B cell (primary cell): ENCODE measurements around the gene ZBP1. TPM values are rescaled to one million over a fixed set of nuclear protein-coding genes. Genes with fewer than 3 reads are reported as not detected.

ENCODE experiments used
- ATAC-seq: fragments of 200-7000 bp; cut with Tn5 transposase; one replicate; pipeline ENCODE4 v1.10.0; 2021; ENCODE audit warnings: low read depth, mild to moderate bottlenecking, moderate number of reproducible peaks, moderate library complexity
- CTCF ChIA-PET: fragments of 350-600 bp; sonication (Branson Sonifier 250); formaldehyde crosslinking; loops from one replicate; lab custom pipeline; 2021; ENCODE audit warnings: antibody characterized with exemption, inconsistent platforms; lab: Charles Lee
- POLR2A ChIA-PET: fragments of 350-600 bp; sonication (Branson Sonifier 250); formaldehyde crosslinking; loops from one replicate; lab custom pipeline; 2021; ENCODE audit warnings: antibody characterized with exemption; lab: Charles Lee
- DNase-seq: peaks from one replicate; pipeline ENCODE4 v3.0.0; 2013
- H2AFZ ChIP-seq: 2 replicates; pipeline ENCODE4 v1.6.1; 2012; ENCODE audit warnings: mild to moderate bottlenecking, low read depth, low read length; ENCODE audit not compliant: insufficient read depth, poor library complexity, severe bottlenecking
- H3K27ac ChIP-seq, 2 donors: 1 replicate in 1 of 2; 2 replicates in 1 of 2; pipeline ENCODE4 v1.5.1; 2012 to 2013; ENCODE audit warnings: low read length in 2 of 2, mild to moderate bottlenecking in 2 of 2, moderate library complexity in 1 of 2
- H3K27me3 ChIP-seq, 4 experiments: fragments of 200-600 bp in 1 of 4; sonication (generic) in 1 of 4; replicated peaks in 1 of 4; 1 replicate in 2 of 4; 2 replicates in 2 of 4; pipeline versions ENCODE4 v1.6.1 to v1.7.0; 2013 to 2016; ENCODE audit warnings: low read length in 3 of 4, mild to moderate bottlenecking in 2 of 4, mixed read lengths in 1 of 4, moderate library complexity in 1 of 4; ENCODE audit not compliant: insufficient read depth in 4 of 4, control insufficient read depth in 3 of 4; ENCODE audit errors: control extremely low read depth in 1 of 4
- H3K36me3 ChIP-seq, 2 experiments: replicated peaks in 1 of 2; 1 replicate in 1 of 2; 2 replicates in 1 of 2; pipeline versions ENCODE4 v1.6.1 to v1.7.1; 2013; ENCODE audit warnings: low read length in 1 of 2; ENCODE audit not compliant: insufficient read depth in 2 of 2, control insufficient read depth in 1 of 2; ENCODE audit errors: control extremely low read depth in 1 of 2, extremely low read depth in 1 of 2
- H3K4me1 ChIP-seq, 2 donors: fragments of 200-600 bp in 1 of 2; sonication (generic) in 1 of 2; 1 replicate in 1 of 2; 2 replicates in 1 of 2; pipeline versions ENCODE4 v1.5.1 to v1.6.1; 2013 to 2017; ENCODE audit warnings: low read length in 2 of 2; ENCODE audit not compliant: control insufficient read depth in 2 of 2, insufficient read depth in 2 of 2
- H3K4me2 ChIP-seq: replicated peaks from 2 replicates; pipeline ENCODE3; 2012; ENCODE audit warnings: mild to moderate bottlenecking, low read depth, low read length; ENCODE audit not compliant: poor library complexity, severe bottlenecking
- H3K4me3 ChIP-seq, 5 experiments: fragments of 200-600 bp in 1 of 5; sonication (generic) in 1 of 5; 1 replicate in 3 of 5; 2 replicates in 2 of 5; pipeline versions ENCODE4 v1.5.1 to v1.7.0; 2011 to 2016; ENCODE audit warnings: low read length in 4 of 5, mild to moderate bottlenecking in 4 of 5, low read depth in 2 of 5, control low read depth in 1 of 5, moderate library complexity in 1 of 5; ENCODE audit not compliant: insufficient read depth in 1 of 5; ENCODE audit errors: control extremely low read depth in 1 of 5, extremely low read depth in 1 of 5
- H3K79me2 ChIP-seq: fragments of 200-600 bp; sonication (generic); one replicate; pipeline ENCODE4 v1.6.0; 2016; ENCODE audit warnings: low read length; ENCODE audit not compliant: control insufficient read depth, insufficient read depth
- H3K9ac ChIP-seq: fragments of 200-600 bp; sonication (generic); 2 replicates; pipeline ENCODE4 v1.6.1; 2017; ENCODE audit warnings: mild to moderate bottlenecking, low read length, moderate library complexity
- H3K9me3 ChIP-seq, 3 donors: one replicate each; pipeline versions ENCODE4 v1.6.1 to v1.7.1; 2013; ENCODE audit warnings: low read length in 2 of 3; ENCODE audit not compliant: control insufficient read depth in 2 of 3, insufficient read depth in 1 of 3; ENCODE audit errors: control extremely low read depth in 1 of 3
- H4K20me1 ChIP-seq: 2 replicates; pipeline ENCODE4 v1.6.0; 2012; ENCODE audit warnings: mild to moderate bottlenecking, low read length; ENCODE audit not compliant: insufficient read depth, control insufficient read depth, poor library complexity, severe bottlenecking
- H3K27ac Mint-ChIP-seq: one replicate; pipeline ENCODE4 v1.8.0; 2021; ENCODE audit warnings: mixed read lengths
- H3K27me3 Mint-ChIP-seq: one replicate; pipeline ENCODE4 v1.8.0; 2021; ENCODE audit warnings: mixed read lengths
- H3K4me1 Mint-ChIP-seq: one replicate; pipeline ENCODE4 v1.8.0; 2021; ENCODE audit warnings: mixed read lengths
- H3K4me3 Mint-ChIP-seq: one replicate; pipeline ENCODE4 v1.8.0; 2021; ENCODE audit warnings: mixed read lengths
- H3K9me3 Mint-ChIP-seq: one replicate; pipeline ENCODE4 v1.8.0; 2022; ENCODE audit warnings: mixed read lengths; ENCODE audit not compliant: insufficient read depth
- CTCF ChIP-seq: fragments of 200-600 bp; IDR thresholded peaks from one replicate; pipeline ENCODE4 v1.8.0; 2022; ENCODE audit warnings: antibody characterized with exemption, mild to moderate bottlenecking
- EZH2 ChIP-seq: IDR thresholded peaks from 2 replicates; pipeline ENCODE4 v1.6.1; 2012; ENCODE audit warnings: borderline replicate concordance, low read depth, mild to moderate bottlenecking, moderate library complexity, low read length; ENCODE audit not compliant: insufficient read depth, poor library complexity, severe bottlenecking
- WGBS: methylation state at CpG from one replicate; pipeline ENCODE4 v1.1.5; 2013; ENCODE audit warnings: missing lambda C conversion rate; ENCODE audit not compliant: insufficient coverage; 5-methylcytosine and 5-hydroxymethylcytosine counted together
- intact Hi-C: fragments of 100-400 bp; cut with micrococcal nuclease; formaldehyde crosslinking; loops from one replicate; pipeline ENCODE4 v1.10.0; 2022
- polyA plus RNA-seq: library from polyadenylated mRNA; depleted of rRNA; stranded (reverse); fragments of >200 nt; gene quantifications from 2 replicates; pipeline ENCODE4 v1.2.3, GENCODE V29; 2012
- total RNA-seq, 2 donors: library from RNA; stranded (reverse); fragments of 120-200 nt in 1 of 2; gene quantifications; 1 replicate in 1 of 2; 2 replicates in 1 of 2; pipeline versions ENCODE4 v1.2.3 to v1.2.4, GENCODE V29; 2013 to 2022

Gene ZBP1
- total and polyA plus RNA-seq, 2 donors (not counting 1 experiment from before 2014, with no cell fraction given), result 29.9 to 69.2 TPM

GRCh38 chr20:57660181-57660921, 40.1 kb upstream of the ZBP1 start:
- intact Hi-C loops, result no loop called here
- Mint-ChIP-seq H3K4me3 (no peak overlapping the region), H3K27me3 (no peaks in the 10 kb centered on the region), H3K4me1 (peaks cover 47% of the 10 kb centered on the region), H3K9me3 (no peaks in the 10 kb centered on the region), H3K27ac (no peak overlapping the region)
- H3K4me1 ChIP-seq, result peaks cover 0 to 19% of the 10 kb centered on the region in 2 donors
- H3K9ac ChIP-seq, result no peak overlapping the region
- no peaks in the 10 kb centered on the region for H3K9me3 ChIP-seq
- H3K4me3 ChIP-seq, result no peak overlapping the region
- H3K27ac ChIP-seq, result no peak overlapping the region
- H3K27me3 ChIP-seq, result no peaks in the 10 kb centered on the region
- peak; percentile 6 for DNase-seq
- peaks cover 3 to 42% of the 10 kb centered on the region in 2 experiments for H3K36me3 ChIP-seq
- ChIA-PET CTCF (no interaction called here), POLR2A (no interaction called here)
- 90% methylated on average over 12 of the region's 13 CpGs for whole genome bisulfite sequencing
- no peak for TF ChIP-seq EZH2
- H2AFZ ChIP-seq, result no peak overlapping the region
- ATAC-seq, result no peak
- no peak overlapping the region for H3K4me2 ChIP-seq
- peaks cover 54% of the 10 kb centered on the region for H3K79me2 ChIP-seq
- peaks cover 92% of the 10 kb centered on the region for H4K20me1 ChIP-seq

- Histone ChIP-seq H3K79me2 (peaks cover 51% of the 10 kb centered on the region), H3K4me1 (peaks cover under 1 to 20% of the 10 kb centered on the region in 2 donors), H3K27me3 (no peaks in the 10 kb centered on the region), H3K9ac (no peak overlapping the region), H3K4me3 (no peak overlapping the region), H2AFZ (no peak overlapping the region), H3K4me2 (no peak overlapping the region), H3K9me3 (no peaks in the 10 kb centered on the region), H4K20me1 (peaks cover 92% of the 10 kb centered on the region), H3K27ac (no peak overlapping the region), H3K36me3 (peaks cover 3 to 42% of the 10 kb centered on the region in 2 experiments)
- intact Hi-C loops, result loop anchor here (10.0 kb wide), 1 partner anchor 185 kb away; no protein-coding TSS in a partner anchor
- no peaks in the 10 kb centered on the region for H3K27me3 Mint-ChIP-seq
- DNase-seq (peak; percentile 9), ATAC-seq (no peak)
- H3K27ac Mint-ChIP-seq, result peak overlapping the region; percentile 37
- H3K9me3 Mint-ChIP-seq, result no peaks in the 10 kb centered on the region
- 92% methylated on average over 24 of the region's 24 CpGs for WGBS
- CTCF ChIA-PET, result interaction anchor here (1.4 kb wide), 1 partner anchor 37 kb away, joined by 4 read pairs; no protein-coding TSS in a partner anchor
- POLR2A ChIA-PET, result no interaction called here
- peaks cover 48% of the 10 kb centered on the region for H3K4me1 Mint-ChIP-seq
- no peak for TF ChIP-seq EZH2
- no peak for TF ChIP-seq CTCF
- H3K4me3 Mint-ChIP-seq, result no peak overlapping the region
Observed at GRCh38 chr20:57659517-57660180, 39.4 kb upstream of the ZBP1 start.
